Suppressor macrophage treated with lipopolysaccharide for 1 hour (primary cell): ENCODE results near the gene RAB43.
A peak's percentile ranks its signal among the peaks of the same experiment; 100 is the strongest.
"Not testable (repeated sequence)": the region's sequence is repeated elsewhere in the genome, so short reads cannot be mapped to it uniquely, and the experiment has no call there.

Experiments
- DNase-seq, 3 donors: peaks; one replicate each; pipeline ENCODE4 v3.0.0-alpha.2; 2020 to 2022

RAB43 gene

DNA sequence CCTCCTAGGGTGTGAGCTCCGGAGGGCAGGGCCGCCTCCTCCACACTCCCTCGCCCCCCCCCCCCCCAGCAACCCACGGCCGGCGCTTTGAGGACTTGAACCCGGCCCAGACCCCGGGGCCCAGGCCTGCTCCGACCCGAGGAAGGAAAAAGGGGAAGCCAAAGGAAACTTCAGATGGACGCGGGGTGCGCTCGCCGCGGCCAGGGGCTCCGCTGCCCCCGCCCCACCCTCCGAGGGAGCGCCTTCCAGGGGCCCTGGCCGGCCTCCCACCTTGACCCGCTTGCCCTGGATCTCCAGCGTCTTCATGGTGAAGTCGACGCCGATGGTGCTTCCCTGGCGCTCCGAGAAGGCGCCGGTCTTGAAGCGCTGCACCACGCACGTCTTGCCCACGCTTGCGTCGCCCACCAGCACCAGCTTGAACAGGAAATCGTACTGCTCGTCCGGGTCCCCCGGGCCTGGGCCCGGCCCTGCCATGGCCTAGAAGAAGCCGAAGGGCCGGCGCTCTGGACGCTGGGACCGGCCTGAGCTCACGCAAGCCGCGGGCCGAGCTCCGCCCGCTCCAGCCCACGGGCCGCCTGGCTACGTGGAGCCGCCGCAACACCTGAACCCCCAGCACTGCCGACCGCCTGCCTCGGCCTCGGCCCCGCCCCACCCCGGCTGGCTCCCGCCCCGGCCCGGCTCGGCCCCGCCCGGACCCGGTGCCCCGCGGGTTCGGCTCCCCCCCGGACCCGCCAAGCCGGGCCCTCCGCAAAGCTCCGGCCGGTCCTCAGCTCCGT, 400 bp downstream of the RAB43 start:
- DNase-seq = peak; percentile 37 to 71 (median 51)

DNA sequence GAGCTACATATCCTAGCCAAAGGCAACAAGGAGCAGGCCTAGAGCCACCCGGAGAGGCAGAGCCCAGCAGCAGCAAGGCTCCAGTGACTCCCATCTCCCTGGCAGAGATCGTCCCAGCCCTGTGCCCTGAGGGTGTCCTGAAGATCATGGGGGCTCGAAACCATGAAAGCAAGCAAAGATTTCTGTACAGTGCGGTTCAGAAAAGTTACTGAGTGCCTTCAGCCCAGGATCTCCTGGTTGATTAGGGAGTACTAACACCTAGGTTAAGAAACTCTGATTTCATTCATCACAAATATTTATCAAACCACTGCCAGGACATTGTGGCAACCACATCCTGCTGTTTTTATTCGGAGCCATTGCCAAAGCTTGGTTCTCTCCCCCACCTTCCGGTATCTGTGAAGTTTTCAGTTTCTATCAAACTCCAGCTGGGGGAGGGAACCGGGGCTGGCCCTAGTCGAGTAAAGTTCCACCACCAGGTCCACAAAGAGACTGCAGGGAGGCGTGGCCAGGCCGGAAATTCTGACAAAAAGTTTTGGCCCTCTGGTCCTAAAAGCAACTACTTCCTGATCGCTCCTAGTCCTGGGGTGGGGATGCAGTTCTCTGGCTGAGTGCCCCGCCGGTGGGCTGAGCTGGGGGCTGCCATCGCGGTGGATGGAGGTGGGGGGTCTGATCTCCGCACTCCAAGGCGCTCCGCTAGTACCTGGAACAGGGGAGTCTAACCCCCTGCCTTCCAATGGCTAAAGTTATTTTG, 1.2 kb downstream of the RAB43 start:
- peak; percentile 96 to 97 (median 96) for DNase-seq

DNA sequence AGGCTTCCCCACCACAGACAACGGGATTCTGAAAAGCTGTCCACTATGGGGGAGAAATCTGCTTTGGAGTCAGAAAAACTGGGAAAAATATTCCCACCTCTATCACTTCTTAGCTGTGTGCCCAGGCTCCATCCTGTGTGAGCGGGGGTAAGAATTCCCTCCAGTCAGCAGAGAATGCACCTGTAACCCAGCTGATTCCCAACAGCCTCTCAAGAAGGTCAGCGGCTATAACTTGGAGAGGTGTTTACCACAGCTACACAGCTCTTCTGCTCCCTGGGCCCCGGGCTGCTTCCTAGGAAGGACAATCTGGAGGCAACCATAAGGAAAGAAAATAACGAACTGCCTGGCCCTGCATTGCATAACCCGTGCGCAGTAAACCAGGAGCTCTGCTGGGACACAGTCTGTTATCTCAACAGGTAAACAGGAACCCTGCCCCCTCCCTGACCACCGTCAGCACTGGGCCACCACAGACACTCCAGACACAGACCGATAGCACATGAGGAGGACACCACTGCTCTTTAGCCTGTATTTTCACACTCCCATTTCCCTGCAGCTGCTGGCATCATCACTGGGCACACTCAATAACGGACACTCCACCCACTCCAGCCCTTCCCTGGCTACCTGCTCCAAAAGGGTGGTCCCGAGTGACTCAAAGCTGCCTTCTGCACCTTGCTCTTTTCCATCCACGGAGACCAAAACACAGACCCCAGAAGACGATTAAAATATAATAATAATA, 2.1 kb downstream of the RAB43 start:
- DNase-seq = no peak

DNA sequence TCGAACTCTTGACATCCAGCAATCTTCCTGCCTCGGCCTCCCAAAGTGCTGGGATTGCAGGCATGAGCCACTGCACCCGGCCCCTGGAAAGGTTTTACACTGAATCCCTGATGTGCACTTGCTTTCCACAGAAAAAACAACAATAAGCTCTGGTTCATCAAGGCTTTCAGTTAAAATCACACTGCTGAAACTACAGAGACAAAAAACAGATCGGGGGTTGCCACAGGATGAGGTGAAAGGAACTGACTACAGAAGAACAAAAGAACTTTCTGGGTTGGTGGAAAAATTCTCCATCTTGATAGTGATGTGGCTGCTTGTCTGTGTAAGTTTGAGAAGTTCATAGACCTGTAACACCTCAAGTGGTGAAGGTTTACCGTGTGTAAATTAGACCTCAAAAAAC, 2.9 kb downstream of the RAB43 start:
- DNase-seq = no peak

- no peak for DNase-seq
Observed at GRCh38 chr3:129117134-129117533, 4.5 kb downstream of the RAB43 start.

GRCh38 chr3:129116482-129116946, 5.1 kb downstream of the RAB43 start:
- peak; percentile 26 to 40 (median 26) for DNase-seq

DNA sequence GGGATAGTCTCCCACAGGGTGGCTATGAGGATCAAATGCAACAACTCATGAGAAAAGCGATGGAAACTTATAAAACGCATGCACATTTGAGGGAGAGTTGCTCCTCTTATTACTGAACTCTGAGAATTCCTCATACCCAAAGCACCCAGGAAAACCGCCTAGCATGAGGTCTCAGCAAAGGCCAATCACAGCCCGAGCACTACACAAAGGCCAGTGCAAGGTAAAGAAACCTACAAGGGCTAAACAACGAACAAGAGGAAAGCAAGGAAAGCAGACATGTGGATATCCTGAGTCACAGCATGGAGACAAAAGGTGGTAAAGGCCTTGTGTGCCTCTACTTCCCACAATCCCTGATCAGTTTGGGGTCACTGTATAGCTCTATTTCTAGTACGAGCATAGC, 7.1 kb downstream of the RAB43 start:
- DNase-seq = no peak

DNA sequence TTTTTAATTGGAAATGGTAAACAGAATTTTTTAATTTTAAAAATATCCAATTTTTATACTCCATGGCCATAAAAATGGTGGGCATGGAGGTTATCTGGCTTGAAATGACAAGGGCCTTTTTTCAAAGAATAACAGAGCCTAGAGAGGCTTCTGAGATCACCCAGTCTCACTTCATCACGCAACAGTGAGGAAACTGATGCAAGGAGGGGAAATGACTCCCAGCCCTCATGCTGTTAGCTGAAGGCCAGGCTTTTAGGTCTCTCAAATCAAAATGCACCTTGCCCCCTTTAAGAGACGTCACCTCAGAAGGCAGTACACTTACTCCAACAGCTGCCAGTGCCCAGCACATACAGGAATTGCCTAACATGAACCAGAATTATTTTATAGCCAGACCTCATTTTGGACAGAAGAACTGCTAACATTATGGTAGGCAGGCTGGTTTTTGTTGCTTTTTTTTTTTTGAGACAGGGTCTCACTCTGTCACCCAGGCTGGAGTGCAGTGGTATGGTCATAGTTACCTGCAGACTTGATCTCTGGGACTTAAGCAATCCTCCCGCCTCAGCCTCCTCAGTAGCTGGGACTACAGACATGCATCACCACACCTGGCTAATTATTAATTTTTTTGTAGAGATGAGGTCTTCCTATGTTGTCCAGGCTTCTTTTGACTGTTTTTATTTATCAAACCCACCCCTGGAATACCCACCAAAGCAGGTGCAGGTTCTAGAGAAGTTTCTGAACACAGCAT, 9.1 kb downstream of the RAB43 start:
- DNase-seq = peak; percentile 75 to 85 (median 84)

- not testable (repeated sequence) for DNase-seq
Observed at GRCh38 chr3:129111076-129111780, 10.4 kb downstream of the RAB43 start.

GRCh38 chr3:129107793-129108192, 13.8 kb downstream of the RAB43 start:
- no peak for DNase-seq

DNA sequence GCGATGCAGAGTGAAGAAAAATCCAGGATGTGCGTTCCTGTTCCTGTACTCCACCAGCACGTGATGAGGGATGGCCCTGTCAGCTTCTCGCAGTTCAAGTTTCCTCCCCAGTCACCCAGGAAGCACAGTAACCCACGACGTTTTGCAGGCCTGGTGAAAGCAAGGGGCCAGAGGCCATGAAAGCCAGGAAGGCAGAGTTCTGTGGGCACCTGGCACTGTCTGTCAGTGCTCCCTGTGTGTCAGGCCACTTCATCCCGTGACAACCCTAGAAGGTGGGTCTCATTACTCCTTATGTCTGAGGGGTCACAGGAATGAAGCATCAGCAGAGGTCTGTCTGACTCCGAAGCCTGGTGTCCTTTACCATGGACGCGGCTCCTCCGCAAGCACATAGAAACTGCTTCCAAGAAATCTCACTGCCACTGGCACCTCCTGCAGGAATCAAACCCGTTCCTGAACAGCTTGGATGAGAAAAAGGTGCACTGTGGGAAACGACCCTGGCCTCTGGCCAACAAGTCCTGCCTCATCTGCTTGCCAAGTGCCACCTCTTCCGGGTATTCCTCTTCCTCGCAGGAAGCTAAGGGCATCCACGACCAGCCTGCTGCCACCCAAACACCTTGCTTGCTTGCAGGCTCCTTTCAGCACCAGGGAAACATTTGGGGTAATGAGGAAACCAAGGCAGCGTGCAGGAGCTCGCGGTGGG, 14.6 kb downstream of the RAB43 start:
- no peak for DNase-seq

DNA sequence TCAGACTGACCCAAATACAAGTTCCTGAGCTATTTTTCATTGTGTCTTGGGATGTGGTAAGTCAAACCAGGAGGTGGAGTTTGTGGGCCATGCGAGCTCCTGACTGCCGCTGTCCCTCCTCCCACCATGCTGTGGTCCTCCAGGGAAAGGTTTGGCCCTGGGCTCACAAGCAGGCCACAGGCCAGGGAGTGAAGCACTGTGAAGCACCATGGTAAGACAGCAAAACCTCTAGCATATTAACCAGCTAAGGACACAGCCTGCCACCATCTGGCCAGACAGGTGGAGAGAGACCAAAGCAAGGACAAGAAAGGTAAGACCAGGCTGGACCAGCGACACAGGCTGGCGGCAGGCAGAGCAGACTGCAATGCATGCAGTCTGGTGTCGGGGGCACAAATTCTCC, 15.3 kb downstream of the RAB43 start:
- DNase-seq = no peak

- no peak for DNase-seq
Observed at GRCh38 chr3:129105862-129106261, 15.7 kb downstream of the RAB43 start.

GRCh38 chr3:129104498-129105079, 17.0 kb downstream of the RAB43 start:
- no peak for DNase-seq

DNA sequence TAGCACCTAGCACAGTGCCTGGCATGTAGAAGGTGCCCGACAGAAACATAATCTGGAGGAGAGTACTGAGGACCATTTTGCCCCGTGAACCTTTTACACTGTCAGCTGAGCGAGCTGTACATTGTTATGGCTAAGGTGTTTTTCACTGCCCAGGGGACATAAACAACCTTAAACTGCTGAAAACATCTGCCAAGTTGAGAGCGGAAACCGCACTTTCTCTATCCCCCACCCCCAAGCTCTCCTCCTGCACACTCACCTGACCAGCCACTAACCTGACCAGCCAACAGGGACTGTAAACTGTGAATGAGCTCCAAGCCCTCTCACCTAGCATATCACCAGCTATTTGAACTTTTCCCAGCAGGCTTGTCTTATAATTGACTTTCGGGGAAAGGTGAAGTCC, 17.6 kb downstream of the RAB43 start:
- no peak for DNase-seq

GRCh38 chr3:129103296-129103695, 18.3 kb downstream of the RAB43 start:
- no peak for DNase-seq

- no peak for DNase-seq
Observed at GRCh38 chr3:129101370-129102138, 20.1 kb downstream of the RAB43 start.

GRCh38 chr3:129100274-129100673, 21.3 kb downstream of the RAB43 start:
- DNase-seq = no peak

- DNase-seq = no peak
Observed at GRCh38 chr3:129095285-129095684, 26.3 kb downstream of the RAB43 start.

- not testable (repeated sequence) for DNase-seq
Observed at GRCh38 chr3:129088312-129088711, 33.3 kb downstream of the RAB43 start.
